A673 (cell line): ENCODE measurements around the gene GPR89B. TPM values are rescaled to one million over a fixed set of nuclear protein-coding genes. Genes with fewer than 3 reads are reported as not detected.

Experiments used
- BruUV-seq: library from RNA; stranded (reverse); fragments of 400-500 nt; replicated peaks from 2 replicates; lab custom pipeline; 2021; lab: Mats Ljungman, UMichigan
- CTCF ChIA-PET: fragments of 300-600 bp; sonication (Branson Sonifier 250); formaldehyde crosslinking; loops from one replicate; lab custom pipeline; 2022; ENCODE audit warnings: antibody characterized with exemption; lab: Charles Lee
- POLR2A ChIA-PET: fragments of 300-600 bp; sonication (Branson Sonifier 250); formaldehyde crosslinking; loops from one replicate; lab custom pipeline; 2022; ENCODE audit warnings: antibody characterized with exemption; ENCODE audit not compliant: low non-redundant PET; lab: Charles Lee
- DNase-seq: peaks from one replicate; pipeline ENCODE4 v3.0.0-alpha.2; 2015; ENCODE audit warnings: low spot score
- H3K27ac ChIP-seq: fragments of 200-600 bp; sonication (generic); 2 replicates; pipeline ENCODE4 v1.5.1; 2016; ENCODE audit warnings: mixed run types, low read depth, mild to moderate bottlenecking, mixed read lengths, antibody characterized with exemption, low read length; ENCODE audit not compliant: poor library complexity, severe bottlenecking
- H3K27me3 ChIP-seq: fragments of 200-600 bp; sonication (generic); replicated peaks from 2 replicates; pipeline ENCODE4 v1.6.1; 2017; ENCODE audit warnings: mixed run types, low read depth, mild to moderate bottlenecking, mixed read lengths, antibody characterized with exemption, low read length; ENCODE audit not compliant: insufficient read depth, poor library complexity
- H3K36me3 ChIP-seq: fragments of 200-600 bp; sonication (generic); 2 replicates; pipeline ENCODE4 v1.6.1; 2016; ENCODE audit warnings: mixed run types, mild to moderate bottlenecking, mixed read lengths, antibody characterized with exemption, low read length; ENCODE audit not compliant: insufficient read depth, poor library complexity, severe bottlenecking
- H3K4me1 ChIP-seq: fragments of 200-600 bp; sonication (generic); 2 replicates; pipeline ENCODE4 v1.6.1; 2017; ENCODE audit warnings: mixed run types, mild to moderate bottlenecking, mixed read lengths, antibody characterized with exemption, low read length; ENCODE audit not compliant: insufficient read depth, poor library complexity, severe bottlenecking
- H3K4me3 ChIP-seq: fragments of 200-600 bp; sonication (generic); 2 replicates; pipeline ENCODE4 v1.5.1; 2016; ENCODE audit warnings: low read depth, mixed run types, mild to moderate bottlenecking, mixed read lengths, low read length; ENCODE audit not compliant: poor library complexity, severe bottlenecking
- H3K9me3 ChIP-seq: fragments of 200-600 bp; sonication (generic); 2 replicates; pipeline ENCODE4 v1.6.1; 2016; ENCODE audit warnings: mixed run types, low read depth, mild to moderate bottlenecking, mixed read lengths, antibody characterized with exemption, low read length; ENCODE audit not compliant: poor library complexity, severe bottlenecking
- EZH2 ChIP-seq: fragments of 200-600 bp; sonication (generic); IDR thresholded peaks from 2 replicates; pipeline ENCODE4 v1.6.1; 2017; ENCODE audit warnings: borderline replicate concordance, low read depth, mild to moderate bottlenecking, mixed read lengths, antibody characterized with exemption, low read length; ENCODE audit not compliant: poor library complexity, severe bottlenecking
- intact Hi-C: fragments of 100-400 bp; cut with micrococcal nuclease; formaldehyde crosslinking; loops from one replicate; pipeline ENCODE4 v1.10.0; 2022; ENCODE audit not compliant: unreplicated experiment
- total RNA-seq: library from RNA; stranded (reverse); gene quantifications from 2 replicates; pipeline ENCODE4 v1.2.3, GENCODE V29; 2021
- TF ChIP-seq, protein P1 (sequence below): fragments of 300-800, 200-600 bp; sonication (generic); conservative IDR thresholded peaks from 2 replicates; pipeline ENCODE4 v1.5.1; 2017; ENCODE audit warnings: low read depth, mild to moderate bottlenecking, antibody characterized with exemption, low read length, moderate library complexity, mixed read lengths

The GPR89B gene
- total RNA-seq, 1 experiment from 2014 or later: 11.5 TPM

DNA sequence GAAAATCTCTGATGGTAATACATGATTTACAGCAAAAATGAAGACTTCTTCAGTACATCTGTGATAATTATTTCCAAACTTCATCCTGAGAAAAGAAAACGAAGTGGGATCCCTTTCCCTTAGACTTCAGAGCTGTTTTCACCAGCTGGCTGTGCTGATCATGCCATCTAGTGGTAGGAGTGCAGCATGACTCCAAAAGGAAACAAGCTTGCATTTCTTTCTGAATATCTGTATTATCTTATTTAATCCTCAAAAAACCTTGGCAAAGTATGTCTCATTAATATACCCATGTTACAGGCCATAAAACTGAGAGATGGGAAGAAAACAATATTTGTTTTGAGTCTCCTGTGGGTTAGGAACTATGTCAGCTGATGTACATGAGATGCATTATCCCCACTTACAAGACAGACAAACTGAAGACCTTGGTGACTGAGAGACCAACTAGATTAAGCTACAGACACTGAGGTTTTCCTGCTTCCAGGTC lies 35.4 kb upstream of the GPR89B start:
- BruUV-seq: no TSS peak
- DNase-seq: peak; percentile 63
- no peak overlapping the region for H3K4me3 ChIP-seq
- no peaks in the 10 kb centered on the region for H3K4me1 ChIP-seq
- intact Hi-C loops: loop anchor here (1.0 to 5.0 kb wide), 4 partner anchors 190 to 620 kb away; no protein-coding TSS in a partner anchor
- H3K9me3 ChIP-seq: no peaks in the 10 kb centered on the region
- no peak overlapping the region for H3K27ac ChIP-seq
- ChIA-PET POLR2A (no interaction called here), CTCF (interaction anchor here (0.5 to 1.7 kb wide), 10 partner anchors 9 to 651 kb away, joined by 3 to 7 read pairs (median 5); no protein-coding TSS in a partner anchor)
- no peaks in the 10 kb centered on the region for H3K36me3 ChIP-seq
- TF ChIP-seq, protein P1, sequence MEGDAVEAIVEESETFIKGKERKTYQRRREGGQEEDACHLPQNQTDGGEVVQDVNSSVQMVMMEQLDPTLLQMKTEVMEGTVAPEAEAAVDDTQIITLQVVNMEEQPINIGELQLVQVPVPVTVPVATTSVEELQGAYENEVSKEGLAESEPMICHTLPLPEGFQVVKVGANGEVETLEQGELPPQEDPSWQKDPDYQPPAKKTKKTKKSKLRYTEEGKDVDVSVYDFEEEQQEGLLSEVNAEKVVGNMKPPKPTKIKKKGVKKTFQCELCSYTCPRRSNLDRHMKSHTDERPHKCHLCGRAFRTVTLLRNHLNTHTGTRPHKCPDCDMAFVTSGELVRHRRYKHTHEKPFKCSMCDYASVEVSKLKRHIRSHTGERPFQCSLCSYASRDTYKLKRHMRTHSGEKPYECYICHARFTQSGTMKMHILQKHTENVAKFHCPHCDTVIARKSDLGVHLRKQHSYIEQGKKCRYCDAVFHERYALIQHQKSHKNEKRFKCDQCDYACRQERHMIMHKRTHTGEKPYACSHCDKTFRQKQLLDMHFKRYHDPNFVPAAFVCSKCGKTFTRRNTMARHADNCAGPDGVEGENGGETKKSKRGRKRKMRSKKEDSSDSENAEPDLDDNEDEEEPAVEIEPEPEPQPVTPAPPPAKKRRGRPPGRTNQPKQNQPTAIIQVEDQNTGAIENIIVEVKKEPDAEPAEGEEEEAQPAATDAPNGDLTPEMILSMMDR: peak; percentile 95
- no peak for TF ChIP-seq EZH2
- no peaks in the 10 kb centered on the region for H3K27me3 ChIP-seq

DNA sequence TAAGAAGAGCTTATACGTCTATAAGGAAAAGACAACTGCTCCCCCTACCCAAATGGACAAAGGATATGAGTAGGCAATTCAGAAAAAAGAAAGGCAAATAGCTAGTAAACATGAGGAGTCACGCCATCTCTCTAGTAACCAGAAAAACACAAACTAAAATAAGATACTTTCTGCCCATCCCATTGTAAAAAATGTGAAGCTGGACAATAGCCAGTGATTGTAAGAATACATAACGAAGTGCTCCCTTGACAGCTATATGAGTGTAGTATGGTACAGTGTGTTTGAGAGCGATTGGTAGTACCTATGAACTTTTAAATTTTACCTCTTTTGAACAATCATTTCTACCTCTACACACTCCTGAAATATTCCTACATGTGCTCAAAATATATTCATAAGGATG lies 33.1 kb upstream of the GPR89B start:
- Histone ChIP-seq H3K36me3 (no peaks in the 10 kb centered on the region), H3K4me1 (no peaks in the 10 kb centered on the region), H3K27ac (no peak overlapping the region), H3K27me3 (no peaks in the 10 kb centered on the region), H3K9me3 (no peaks in the 10 kb centered on the region), H3K4me3 (no peak overlapping the region)
- BruUV-seq: no TSS peak
- intact Hi-C loops: no loop called here
- no peak for DNase-seq
- ChIA-PET POLR2A (interaction anchor here (0.5 kb wide), 1 partner anchor 11 kb away, joined by 3 read pairs; no protein-coding TSS in a partner anchor), CTCF (no interaction called here)
- no peak for TF ChIP-seq EZH2
- TF ChIP-seq, protein P1: no peak

DNA sequence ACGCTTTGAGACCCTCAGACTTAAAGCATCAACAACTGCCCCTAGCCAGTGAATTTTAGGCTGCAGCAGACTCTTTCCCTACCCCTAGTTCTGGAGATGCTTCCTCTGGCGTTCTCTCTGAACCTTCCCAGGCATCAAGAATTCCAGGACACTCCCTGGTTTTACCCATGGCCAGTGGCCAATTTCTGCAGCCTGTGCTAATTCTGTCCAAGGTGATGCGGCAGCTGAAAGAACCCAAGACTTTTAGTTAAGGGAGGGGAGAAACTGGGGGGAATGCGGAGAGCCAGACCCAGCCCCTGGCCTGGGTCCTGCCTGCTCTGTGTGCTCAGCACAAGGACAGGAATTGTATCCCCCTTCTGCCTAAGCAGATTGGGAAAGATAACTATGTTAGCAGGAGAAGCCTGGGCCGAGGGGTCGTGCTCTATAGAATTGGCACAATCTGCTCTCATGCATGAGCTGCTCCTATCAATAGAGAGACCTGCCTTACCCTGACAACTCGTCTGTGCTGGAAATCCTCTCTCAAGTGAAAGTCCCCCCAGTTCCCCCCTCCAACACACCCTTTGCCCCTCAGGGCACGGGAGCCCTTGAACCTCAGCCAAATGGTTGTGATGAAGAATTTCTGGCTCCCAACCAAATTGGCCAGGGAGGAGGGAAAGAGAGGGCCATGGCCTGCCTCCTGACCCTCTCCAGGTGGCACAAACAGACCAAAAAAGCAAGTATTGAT lies 31.0 kb upstream of the GPR89B start:
- BruUV-seq: no TSS peak
- CTCF ChIA-PET: no interaction called here

More for the DNA sequence above, 31.0 kb upstream of the GPR89B start:
- no peaks in the 10 kb centered on the region for H3K27me3 ChIP-seq
- H3K4me1 ChIP-seq: no peaks in the 10 kb centered on the region
- POLR2A ChIA-PET: no interaction called here
- intact Hi-C loops: no loop called here
- no peak overlapping the region for H3K4me3 ChIP-seq
- no peak for TF ChIP-seq EZH2
- TF ChIP-seq, protein P1: no peak
- H3K9me3 ChIP-seq: no peaks in the 10 kb centered on the region
- no peak overlapping the region for H3K27ac ChIP-seq
- no peaks in the 10 kb centered on the region for H3K36me3 ChIP-seq
- DNase-seq: no peak
